HTERT RPE-1 (cell line): ENCODE results near the gene TMIGD1.

Experiments
- in situ Hi-C: fragments of 300-500 bp; cut with MboI; formaldehyde crosslinking; loops from 4 replicates; pipeline ENCODE4 v1.14.3; 2020; ENCODE audit warnings: low sequenced_read_pairs

The TMIGD1 gene

DNA sequence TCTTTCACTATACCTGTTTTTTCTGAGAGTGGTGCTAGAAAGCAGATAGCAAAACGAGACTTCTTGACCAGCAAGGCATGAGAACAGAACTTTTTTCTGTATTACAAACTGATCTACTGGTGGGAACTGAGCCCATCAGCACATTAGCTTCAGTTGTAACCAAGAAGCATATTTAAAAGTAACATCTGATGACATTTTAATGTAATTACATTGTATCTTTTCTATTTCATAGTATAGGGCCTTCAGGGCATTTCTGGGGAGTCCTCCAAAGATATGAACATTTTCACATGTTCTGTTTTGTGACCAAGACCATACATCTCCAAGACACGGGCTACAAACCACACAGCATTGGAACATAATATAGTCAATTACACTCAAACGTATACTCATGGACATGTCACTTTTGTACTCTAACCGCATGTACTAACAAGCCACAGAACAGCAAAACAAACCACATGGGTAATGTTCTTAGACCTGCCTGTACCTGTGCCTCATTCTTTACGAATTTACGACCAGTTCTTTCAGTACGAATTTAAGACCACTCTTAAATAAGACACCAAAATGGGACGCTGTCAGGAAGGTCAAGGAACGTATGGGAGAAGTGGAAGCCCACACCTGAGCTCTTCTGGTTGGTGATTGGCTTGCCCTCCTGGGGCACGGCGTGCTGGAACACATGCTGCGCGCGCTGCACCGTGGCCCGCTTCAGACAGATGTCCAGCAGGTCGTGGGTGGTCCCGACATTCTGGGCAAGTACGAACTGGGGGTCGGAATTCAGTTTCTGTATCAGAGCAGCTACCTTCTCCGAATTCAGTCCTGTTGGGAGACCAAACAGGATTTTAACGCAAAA is 42.9 kb downstream of the TMIGD1 start:
- in situ Hi-C loops = no loop called here

DNA sequence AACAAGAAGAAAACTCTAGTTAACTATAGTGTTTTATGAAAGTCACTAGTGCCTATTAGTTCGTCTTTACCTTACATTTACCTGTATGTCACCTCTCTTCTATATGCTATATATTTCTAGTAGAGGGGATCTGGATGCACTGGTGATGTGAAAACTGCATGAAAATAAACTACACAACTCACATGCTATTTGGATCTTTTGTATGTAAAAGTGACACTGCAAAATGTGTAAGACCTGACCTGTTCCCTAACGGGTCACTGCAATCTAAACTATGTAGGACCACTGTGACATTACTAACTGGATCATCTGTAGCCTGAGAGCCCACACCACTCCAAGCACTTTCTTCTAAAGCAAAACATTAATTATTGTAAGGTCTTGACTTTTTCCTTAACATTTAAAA is 43.8 kb downstream of the TMIGD1 start:
- in situ Hi-C loops = no loop called here

DNA sequence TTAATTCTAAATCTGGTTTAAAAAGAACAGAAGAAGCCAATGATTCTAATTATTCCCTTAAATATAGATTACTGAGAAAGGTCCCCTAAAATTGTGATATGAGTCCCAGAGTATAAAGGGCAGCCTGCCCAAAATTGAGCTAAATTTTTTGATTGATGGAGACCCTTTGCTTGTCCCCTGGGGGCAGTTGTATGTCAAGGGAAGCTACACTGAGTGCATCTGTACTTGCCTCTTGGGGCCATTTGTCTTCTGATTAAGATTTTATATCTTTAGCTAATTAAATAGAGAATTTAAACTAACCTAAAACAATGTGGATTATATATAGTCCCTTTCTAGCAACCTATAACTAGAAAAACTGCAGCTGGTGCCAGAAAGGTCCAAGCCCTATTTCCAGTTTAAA is 54.7 kb downstream of the TMIGD1 start:
- in situ Hi-C loops = no loop called here

DNA sequence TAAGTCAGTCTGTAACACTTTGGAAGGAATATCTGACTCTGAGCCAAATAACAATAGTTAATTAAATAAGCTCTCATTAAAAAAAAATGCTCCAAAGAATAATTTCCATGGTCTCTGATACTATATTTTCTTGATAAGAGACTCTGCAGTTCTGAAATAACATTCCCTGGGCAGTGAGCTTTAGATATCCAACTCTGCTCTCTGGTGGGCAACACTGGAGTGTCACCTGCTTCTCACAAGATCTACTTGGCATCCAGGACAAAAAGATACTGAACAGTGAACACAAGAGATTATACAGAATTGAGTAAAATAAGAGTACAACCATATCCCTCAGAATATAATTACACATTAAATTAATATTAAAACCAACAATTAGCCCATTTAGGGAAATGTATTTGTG is 55.8 kb downstream of the TMIGD1 start:
- in situ Hi-C loops = no loop called here

DNA sequence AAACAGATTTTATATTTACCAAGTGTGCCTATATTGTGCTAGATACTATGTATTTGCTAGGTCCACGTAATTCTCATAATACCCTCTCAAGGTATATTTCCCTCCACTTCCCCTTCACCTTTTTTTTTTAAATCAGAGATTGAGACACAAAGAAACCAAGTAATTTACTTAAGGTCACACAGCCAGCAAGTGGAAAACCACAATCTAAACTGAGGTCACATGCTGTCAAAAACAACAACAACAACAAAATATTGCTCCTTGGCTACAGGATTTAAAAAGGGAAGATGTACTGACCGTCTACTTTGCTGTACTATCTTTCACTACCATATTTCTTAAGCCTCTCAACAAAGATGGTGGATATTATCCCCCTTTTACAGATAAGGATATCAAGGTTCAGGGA is 57.9 kb downstream of the TMIGD1 start:
- in situ Hi-C loops = no loop called here

DNA sequence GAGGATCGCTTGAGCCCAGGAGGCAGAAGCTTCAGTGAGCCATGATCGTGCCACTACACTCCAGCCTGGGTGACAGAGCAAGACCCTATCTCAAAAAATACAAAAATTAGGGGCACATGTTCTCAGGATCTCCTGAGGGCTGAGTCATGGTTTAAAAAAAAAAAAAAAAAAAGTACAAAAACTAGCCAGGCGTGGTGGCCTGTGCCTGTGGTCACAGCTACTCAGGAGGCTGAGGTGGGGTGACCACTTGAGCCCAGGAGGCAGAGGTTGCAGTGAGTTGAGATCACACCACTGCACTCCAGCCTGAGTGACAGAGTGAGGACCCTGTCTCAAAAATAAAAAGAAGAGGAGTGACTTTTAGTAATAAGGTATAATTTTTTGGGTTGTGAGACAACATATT is 59.0 kb downstream of the TMIGD1 start:
- in situ Hi-C loops = no loop called here

DNA sequence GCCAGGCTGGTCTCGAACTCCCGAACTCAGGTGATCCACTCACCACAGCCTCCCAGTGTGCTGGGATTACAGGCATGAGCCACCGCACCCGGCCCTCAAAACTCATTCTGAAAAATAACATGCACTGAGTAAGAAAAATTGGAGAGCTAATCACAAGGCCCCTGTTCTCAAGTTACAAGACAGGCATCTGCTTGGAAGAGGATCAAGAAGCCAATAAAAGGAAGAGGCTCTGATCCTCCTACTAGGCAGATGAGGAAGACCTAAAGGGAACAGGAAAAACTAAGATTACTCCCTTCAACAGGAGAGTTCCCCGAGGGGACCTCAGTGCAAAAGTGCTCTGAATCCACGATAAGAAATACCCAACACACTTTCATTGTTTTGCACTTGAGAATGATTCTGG is 60.5 kb downstream of the TMIGD1 start:
- in situ Hi-C loops = no loop called here

DNA sequence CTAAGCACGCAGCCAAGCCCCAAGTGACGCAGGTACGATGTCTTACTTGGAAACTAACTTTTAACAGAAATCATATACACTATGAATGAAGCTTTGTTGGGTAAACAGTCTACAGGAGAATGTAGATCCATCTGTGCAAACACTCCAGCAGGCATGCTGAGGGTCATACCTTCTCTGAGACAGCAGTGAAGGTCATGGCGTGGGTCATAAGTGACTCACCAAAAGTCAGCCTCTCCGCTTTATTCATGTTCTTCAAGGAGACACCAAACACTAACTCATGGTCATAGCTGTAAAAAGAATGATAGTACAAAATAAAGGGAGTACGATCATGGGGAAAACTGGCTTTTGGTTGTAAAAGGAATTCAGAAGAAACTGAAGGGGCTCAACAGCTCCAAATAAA is 62.8 kb downstream of the TMIGD1 start:
- in situ Hi-C loops = no loop called here

DNA sequence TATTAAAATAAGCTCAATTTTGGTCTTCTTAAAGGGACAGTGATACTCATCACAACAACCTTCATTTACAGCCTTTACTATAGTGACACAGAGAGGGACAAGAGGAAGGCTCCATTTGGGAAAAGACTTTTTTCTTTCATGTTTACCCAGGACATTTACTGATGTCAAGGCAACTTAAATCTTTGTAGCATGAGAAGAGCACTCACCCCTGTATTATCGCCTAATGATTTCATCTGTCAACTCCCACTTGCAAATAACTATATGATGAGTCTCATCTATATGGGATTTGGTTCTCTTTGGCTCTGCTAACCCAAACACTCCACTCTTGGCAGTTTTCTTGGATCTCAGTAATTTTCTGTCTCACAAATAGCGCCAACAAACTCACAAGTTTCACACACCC is 66.2 kb downstream of the TMIGD1 start:
- in situ Hi-C loops = no loop called here
